Liver (tissue), 9 donors: ENCODE results near the gene ANKRD65. TPM values are rescaled to one million over a fixed set of nuclear protein-coding genes. Genes with fewer than 3 reads are reported as not detected.

Experiments
- DNase-seq: peaks from one replicate; pipeline ENCODE4 v3.0.0-alpha.2; 2017; ENCODE audit warnings: low spot score
- H3K27ac ChIP-seq, 2 donors: one replicate each; pipeline ENCODE4 v1.7.0; 2013; ENCODE audit warnings: inconsistent platforms in 2 of 2, low read length in 2 of 2, control low read depth in 1 of 2, low read depth in 1 of 2, mild to moderate bottlenecking in 1 of 2
- H3K27me3 ChIP-seq, 4 donors: one replicate each; pipeline versions ENCODE4 v1.6.1 to v1.7.0; 2013; ENCODE audit warnings: low read length in 3 of 4, inconsistent platforms in 1 of 4, mild to moderate bottlenecking in 1 of 4, moderate library complexity in 1 of 4; ENCODE audit not compliant: control insufficient read depth in 4 of 4, insufficient read depth in 4 of 4
- H3K36me3 ChIP-seq, 4 donors: one replicate each; pipeline versions ENCODE4 v1.6.1 to v1.7.0; 2013; ENCODE audit warnings: low read length in 3 of 4, mild to moderate bottlenecking in 3 of 4, low read depth in 1 of 4, moderate library complexity in 1 of 4; ENCODE audit not compliant: control insufficient read depth in 4 of 4, insufficient read depth in 3 of 4
- H3K4me1 ChIP-seq, 4 donors: one replicate each; pipeline versions ENCODE4 v1.6.1 to v1.7.0; 2013; ENCODE audit warnings: low read length in 3 of 4, mild to moderate bottlenecking in 3 of 4, moderate library complexity in 1 of 4; ENCODE audit not compliant: control insufficient read depth in 4 of 4, insufficient read depth in 4 of 4
- H3K4me3 ChIP-seq, 3 donors: one replicate each; pipeline versions ENCODE4 v1.6.1 to v1.7.0; 2013; ENCODE audit warnings: low read length in 3 of 3, control low read depth in 1 of 3, low read depth in 1 of 3, mild to moderate bottlenecking in 1 of 3
- H3K9ac ChIP-seq, 2 donors: one replicate each; pipeline ENCODE4 v1.7.0; 2013; ENCODE audit warnings: low read length in 2 of 2, mild to moderate bottlenecking in 2 of 2, moderate library complexity in 2 of 2, control low read depth in 1 of 2, low read depth in 1 of 2
- H3K9me3 ChIP-seq, 4 donors: one replicate each; pipeline versions ENCODE4 v1.6.1 to v1.7.0; 2013; ENCODE audit warnings: low read length in 3 of 4; ENCODE audit not compliant: control insufficient read depth in 4 of 4
- ATF3 ChIP-seq: IDR thresholded peaks from 2 replicates; pipeline ENCODE4 v1.6.1; 2016; ENCODE audit warnings: antibody characterized with exemption
- CTCF ChIP-seq: fragments of 150-350 bp; IDR thresholded peaks from 2 replicates; pipeline ENCODE4 v1.5.1; 2017; ENCODE audit warnings: improper control_type of control experiment, low read depth, low read length; ENCODE audit not compliant: missing input control
- FOXA2 ChIP-seq: IDR thresholded peaks from 2 replicates; pipeline ENCODE4 v1.6.1; 2016; ENCODE audit warnings: antibody characterized with exemption
- HNF4A ChIP-seq, 2 donors: conservative IDR thresholded peaks; 2 replicates each; pipeline ENCODE4 v1.6.1; 2016; ENCODE audit warnings: antibody characterized with exemption in 2 of 2, mild to moderate bottlenecking in 2 of 2
- HNF4G ChIP-seq: IDR thresholded peaks from 2 replicates; pipeline ENCODE4 v1.6.1; 2016; ENCODE audit warnings: antibody characterized with exemption
- RAD21 ChIP-seq, 2 donors: IDR thresholded peaks; 2 replicates each; pipeline ENCODE4 v1.6.1; 2016; ENCODE audit warnings: antibody characterized with exemption in 2 of 2, mild to moderate bottlenecking in 2 of 2
- REST ChIP-seq: IDR thresholded peaks from 2 replicates; pipeline ENCODE4 v1.6.1; 2016; ENCODE audit warnings: antibody characterized with exemption, mild to moderate bottlenecking
- SP1 ChIP-seq: IDR thresholded peaks from 2 replicates; pipeline ENCODE4 v1.6.1; 2018; ENCODE audit warnings: antibody characterized with exemption, mild to moderate bottlenecking
- TAF1 ChIP-seq: conservative IDR thresholded peaks from 2 replicates; pipeline ENCODE4 v1.6.1; 2016; ENCODE audit warnings: antibody characterized with exemption, mild to moderate bottlenecking
- YY1 ChIP-seq: IDR thresholded peaks from 2 replicates; pipeline ENCODE4 v1.6.1; 2016; ENCODE audit warnings: antibody characterized with exemption, mild to moderate bottlenecking
- WGBS: extraction: QIAGEN DNeasy Blood & Tissue Kit; methylation state at CpG from one replicate; pipeline ENCODE4 v1.1.7; 2013; 5-methylcytosine and 5-hydroxymethylcytosine counted together
- polyA plus RNA-seq, 2 donors: library from polyadenylated mRNA; stranded (reverse) in 1 of 2; unstranded in 1 of 2; fragments of 200-250 nt in 1 of 2; fragments of >200 nt in 1 of 2; fragmentation: Nextera tagmentation in 1 of 2; extraction: Ambion mirVana in 1 of 2; gene quantifications; one replicate each; pipeline versions ENCODE4 v1.2.1 to v1.2.3, GENCODE V29; 2013 to 2015
- total RNA-seq, 2 donors: library from RNA; depleted of rRNA; stranded (reverse); fragments of >200 nt; gene quantifications; one replicate each; pipeline ENCODE4 v1.2.3, GENCODE V29; 2014
- donor health status: healthy.
- donor health status: healthy.
- donor health status: healthy.
- donor health status: healthy.
- donor health status: healthy.

ANKRD65 gene
- total and polyA plus RNA-seq, 4 donors: 0.14 to 0.31 (median 0.23) TPM

GRCh38 chr1:1435911-1436629 lies 15.0 kb upstream of the ANKRD65 start:
- H3K27me3 ChIP-seq: no peaks in the 10 kb centered on the region
- H3K36me3 ChIP-seq: peaks cover 0 to 3% (median 0%) of the 10 kb centered on the region in 4 donors
- H3K9me3 ChIP-seq: no peaks in the 10 kb centered on the region
- WGBS: 17% methylated on average over 40 of the region's 40 CpGs
- no peak for TF ChIP-seq SP1
- H3K9ac ChIP-seq: peak overlapping the region; percentile 5 to 28
- H3K27ac ChIP-seq: peak overlapping the region in 1 of 2 donors; percentile 62
- DNase-seq: no peak
- peak overlapping the region; percentile 74 to 82 (median 75) for H3K4me3 ChIP-seq
- H3K4me1 ChIP-seq: peaks cover 34 to 89% (median 68%) of the 10 kb centered on the region in 4 donors

- TF ChIP-seq RAD21 (IDR thresholded peaks at IDR 0.05) (no peak), ATF3 (no peak), YY1 (no peak), FOXA2 (no peak), REST (no peak), TAF1 (no peak), CTCF (no peak), SP1 (no peak), HNF4G (no peak), HNF4A (conservative IDR thresholded peaks at IDR 0.05) (no peak)
- DNase-seq: peak; percentile 78
- H3K27me3 ChIP-seq: no peaks in the 10 kb centered on the region
- peak within 1 kb of the TSS; percentile 5 to 28 for H3K9ac ChIP-seq
- peak within 1 kb of the TSS; percentile 86 to 87 for H3K27ac ChIP-seq
- peak within 1 kb of the TSS; percentile 74 to 82 (median 75) for H3K4me3 ChIP-seq
- peaks cover 40 to 88% (median 68%) of the 10 kb centered on the region in 4 donors for H3K4me1 ChIP-seq
- no peaks in the 10 kb centered on the region for H3K9me3 ChIP-seq
- H3K36me3 ChIP-seq: peaks cover 0 to 3% (median 0%) of the 10 kb centered on the region in 4 donors
- WGBS: 14% methylated on average over 89 of the region's 89 CpGs
These were observed 14.2 kb upstream of the ANKRD65 start, which contains the start of gene VWA1 for GRCh38 chr1:1435106-1435903. TSS of gene VWA1 (plus strand) at chr1:1435690. CDS start at chr1:1435749, 59 bp downstream.
